GM19372 (cell line): ENCODE results near the gene PLCB1.
"Not testable (repeated sequence)": the region's sequence is repeated elsewhere in the genome, so short reads cannot be mapped to it uniquely, and the experiment has no call there.

Experiments
- ATAC-seq: cut with Tn5 transposase; IDR thresholded peaks from one replicate; pipeline ENCODE4 v1.9.1; 2021; ENCODE audit warnings: mild to moderate bottlenecking, low read depth, moderate library complexity; ENCODE audit not compliant: unreplicated experiment

Gene PLCB1

DNA sequence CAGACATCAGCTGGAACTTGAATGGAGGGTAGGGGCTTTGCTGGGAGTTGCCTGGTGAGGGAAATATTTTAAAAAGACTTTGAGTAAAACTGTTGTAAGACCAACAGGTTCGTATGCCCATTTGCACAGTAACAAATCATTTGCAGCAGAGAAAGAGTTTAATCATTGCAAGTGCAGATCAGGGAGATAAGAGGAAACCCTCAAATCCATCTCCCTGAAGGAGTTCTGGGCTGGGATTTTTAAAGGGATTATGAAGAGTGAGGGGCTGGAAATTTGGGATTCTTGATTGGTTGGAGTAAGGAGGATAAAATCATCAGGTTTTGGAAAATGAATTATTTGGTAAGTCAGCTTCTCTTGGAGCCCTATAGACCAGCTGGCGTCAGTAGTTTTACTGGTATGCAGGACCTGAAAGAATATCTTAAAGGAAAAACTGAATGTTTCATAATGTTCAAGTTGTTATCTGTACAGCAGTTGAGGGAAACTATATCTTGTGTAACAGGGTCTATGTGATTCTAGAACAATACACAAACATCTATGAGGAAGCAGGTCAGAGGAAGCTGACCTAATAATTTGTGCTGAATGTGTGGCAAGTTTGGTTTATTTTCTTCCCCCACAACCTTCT is 295.5 kb downstream of the PLCB1 start:
- no peak for ATAC-seq

DNA sequence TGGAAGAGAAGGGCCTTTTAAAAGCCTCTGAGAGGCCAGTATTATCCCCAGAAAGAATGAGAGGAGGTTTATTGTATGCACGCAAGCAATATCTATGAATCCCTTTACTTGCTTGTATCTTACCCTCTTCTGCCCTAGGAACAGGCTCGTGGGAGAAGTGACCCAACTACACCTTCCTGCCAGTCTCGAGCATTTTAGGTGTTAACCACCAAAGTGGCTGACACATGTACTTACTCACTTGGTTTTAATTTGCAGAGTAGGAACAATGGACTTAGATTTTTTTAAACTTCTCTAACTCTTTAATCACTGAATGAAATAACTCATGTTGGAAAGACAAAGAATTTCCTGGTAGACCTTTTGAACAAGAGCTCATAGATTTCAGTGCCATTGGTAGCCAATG is 296.9 kb downstream of the PLCB1 start:
- ATAC-seq, result no peak

DNA sequence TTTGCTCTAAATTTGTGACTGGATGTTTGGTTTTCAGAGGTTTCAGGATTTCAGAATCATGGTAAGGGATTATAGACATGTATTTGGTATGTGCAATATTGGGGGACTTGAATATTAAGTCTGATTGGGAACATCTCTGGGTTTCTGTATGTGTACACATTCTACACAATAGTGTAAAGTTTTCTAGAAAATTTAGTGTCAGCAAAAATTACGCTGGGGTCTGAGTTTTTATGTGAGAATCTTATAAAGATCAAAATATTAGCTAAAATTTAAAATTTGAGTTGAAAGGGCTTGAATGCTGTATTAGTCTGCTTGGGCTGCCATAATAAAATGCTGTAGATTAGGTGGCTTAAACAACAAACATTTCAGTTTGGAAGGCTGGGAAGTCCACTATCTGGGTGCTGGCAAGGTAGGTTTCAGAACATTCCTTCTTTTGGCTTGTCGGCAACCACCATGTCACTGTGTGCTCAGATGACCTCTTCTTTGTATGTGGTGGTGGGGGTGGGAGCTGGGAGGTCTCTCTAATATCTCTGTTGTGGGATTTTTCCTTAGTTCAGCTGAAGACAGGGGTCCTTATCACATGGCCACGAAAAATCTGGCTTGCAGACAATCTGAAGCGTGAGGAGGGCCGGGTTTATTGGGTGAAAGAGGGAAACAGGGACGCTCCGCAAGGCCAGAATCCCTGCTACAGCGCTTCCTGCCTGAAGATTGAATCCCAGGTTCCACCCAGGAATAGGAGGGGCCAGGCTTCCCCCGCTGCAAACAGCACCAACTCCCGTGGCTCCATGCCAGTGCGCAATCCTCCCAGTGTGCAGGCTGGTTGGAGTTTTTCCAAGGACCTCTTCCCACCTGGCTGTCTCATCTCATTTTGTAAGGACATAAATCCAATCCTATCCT is 299.7 kb downstream of the PLCB1 start:
- no peak for ATAC-seq

DNA sequence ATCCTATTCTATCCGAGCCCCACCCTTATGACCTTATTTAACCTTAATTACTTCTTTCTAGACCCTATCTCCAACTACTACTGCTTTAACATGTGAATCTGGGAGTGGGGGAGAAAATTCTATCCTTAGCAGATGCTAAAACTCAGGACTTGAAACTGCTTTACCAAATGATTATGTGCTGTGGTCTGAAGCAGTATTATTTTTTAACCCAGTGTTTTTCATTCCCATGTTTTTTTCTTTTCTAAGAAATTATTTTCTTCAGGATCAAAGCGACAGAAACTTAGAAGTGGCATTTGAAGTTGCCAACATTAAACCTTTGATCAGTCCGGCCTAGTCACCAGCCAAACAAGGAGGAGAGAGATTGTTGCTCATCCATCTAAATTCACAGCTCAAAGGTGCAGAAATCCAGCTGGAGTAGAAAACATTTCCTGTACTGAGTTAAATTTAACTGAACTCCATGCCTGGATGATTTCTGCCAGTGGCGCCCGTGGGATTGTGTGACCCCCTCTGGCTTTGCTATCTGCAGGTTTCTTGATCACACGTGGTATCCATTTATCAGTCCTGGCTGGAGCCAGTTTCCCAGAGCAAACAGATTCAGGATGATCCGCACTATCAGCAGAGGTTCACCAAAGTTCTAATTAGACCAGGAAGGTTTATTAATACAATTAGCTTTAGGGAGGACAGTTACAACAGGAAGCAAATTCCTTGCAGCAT is 300.5 kb downstream of the PLCB1 start:
- ATAC-seq, result no peak

DNA sequence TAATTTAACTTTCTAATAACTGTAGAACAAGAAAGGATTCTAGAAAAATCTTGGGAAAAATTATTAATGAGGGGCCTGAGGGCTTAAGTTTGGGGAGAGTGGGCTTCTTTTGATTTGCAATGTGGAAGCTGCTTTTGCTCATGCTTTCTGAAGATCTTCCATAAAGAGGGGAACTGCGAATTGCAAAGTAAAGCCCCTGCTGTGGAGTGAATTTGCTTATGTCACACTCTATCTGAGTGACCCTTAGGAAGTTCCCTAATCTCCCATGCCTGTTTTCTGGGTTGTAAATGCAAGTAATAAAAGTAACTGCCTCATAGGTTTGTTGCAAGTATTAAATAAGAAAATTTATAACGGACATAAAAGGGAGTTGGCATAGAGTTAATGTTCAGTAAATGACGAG is 301.2 kb downstream of the PLCB1 start:
- no peak for ATAC-seq

DNA sequence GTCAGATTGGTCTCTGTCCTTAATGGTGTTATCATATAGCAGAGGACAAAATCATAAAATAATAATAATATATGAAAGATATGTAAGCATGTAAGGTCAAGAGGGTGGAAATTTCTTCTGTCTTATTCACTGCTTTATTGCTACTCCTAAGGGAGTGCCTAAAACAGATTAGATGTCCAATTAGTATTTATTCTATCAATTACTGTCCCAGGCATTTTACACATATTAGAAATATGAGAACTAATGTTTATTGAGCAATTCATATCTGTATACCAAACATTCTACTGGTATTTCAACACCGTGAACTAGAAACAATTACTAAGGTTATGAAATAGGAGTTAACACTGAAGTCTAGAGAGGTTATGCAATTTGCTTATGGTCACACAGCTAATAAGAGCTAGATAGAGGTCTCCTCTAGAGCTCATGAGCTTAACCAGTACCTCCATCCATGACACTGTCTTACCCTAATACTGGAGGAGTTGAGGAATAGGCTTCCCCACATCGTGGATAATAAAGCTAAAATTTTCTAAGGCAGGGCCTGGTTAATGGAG is 302.3 kb downstream of the PLCB1 start:
- ATAC-seq, result no peak

DNA sequence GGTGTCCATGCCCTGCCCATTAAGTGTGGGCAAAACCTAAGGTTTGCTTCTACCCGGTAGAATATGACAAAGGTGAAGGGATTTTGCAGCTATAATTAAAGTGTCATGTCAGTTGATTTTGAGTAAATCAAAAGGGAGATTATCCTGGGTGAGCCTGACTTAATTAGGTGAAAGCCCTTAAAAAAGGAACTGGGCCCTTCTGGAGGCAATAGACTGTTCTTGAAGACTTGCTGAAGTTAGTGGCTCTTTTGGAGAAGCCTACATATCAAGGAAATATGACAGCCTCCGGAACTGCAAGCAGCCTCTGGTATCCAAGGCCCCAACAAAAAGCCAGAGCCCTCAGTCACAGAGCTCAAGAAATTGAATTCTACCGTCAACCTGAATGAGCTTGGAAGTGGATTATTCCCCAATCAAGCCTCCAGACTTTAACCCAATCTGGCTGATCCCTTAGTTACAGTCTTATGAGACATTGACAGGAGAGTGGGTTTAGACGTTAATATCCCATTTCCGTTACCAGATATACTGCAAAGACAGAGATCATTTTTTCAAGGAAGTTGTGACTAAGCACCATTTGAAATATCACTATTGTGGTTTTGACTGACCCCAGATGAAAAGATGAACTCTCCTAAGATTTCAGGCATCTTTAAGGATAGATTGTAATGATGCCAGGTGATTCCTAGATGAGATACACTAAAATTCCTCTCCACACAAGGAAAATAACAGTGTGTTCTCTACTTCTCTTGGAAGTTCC is 303.4 kb downstream of the PLCB1 start:
- ATAC-seq, result no peak

DNA sequence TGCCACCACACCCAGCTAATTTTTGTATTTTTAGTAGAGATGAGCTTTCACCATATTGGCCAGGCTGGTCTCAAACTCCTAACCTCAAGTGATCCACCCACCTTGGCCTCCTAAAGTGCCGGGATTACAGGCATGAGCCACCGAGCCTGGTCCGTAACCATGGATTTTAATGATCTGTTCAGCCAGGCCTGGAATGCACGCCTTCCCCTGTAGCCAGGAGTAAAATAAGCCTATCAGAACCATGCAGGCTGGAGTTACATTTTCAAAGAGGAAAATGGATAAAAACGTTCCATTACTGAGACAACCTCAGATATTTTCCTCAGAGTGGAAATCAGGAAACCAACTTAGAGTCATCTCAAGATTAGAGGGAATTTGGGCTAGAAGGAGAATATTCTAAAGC is 304.9 kb downstream of the PLCB1 start:
- ATAC-seq, result not testable (repeated sequence)

DNA sequence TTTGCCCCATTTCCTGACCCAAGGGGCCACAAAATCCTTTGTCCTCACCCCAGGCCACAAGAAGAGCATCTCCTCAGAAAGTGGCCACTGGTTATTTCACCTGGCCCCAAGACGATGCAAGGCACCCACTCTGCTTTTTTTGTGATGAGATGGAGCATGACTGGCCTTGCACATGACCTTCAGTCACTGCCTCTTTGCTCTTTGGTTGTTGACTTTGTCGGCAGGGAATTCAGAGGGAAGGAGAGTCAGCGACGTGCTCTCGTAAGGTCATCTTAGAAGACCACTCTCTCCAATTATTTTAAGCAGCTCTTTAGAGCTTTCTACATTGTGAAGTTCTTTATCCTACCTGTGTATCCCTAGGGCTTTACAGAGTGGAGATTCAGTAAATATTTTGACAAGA is 306.7 kb downstream of the PLCB1 start:
- ATAC-seq, result no peak

DNA sequence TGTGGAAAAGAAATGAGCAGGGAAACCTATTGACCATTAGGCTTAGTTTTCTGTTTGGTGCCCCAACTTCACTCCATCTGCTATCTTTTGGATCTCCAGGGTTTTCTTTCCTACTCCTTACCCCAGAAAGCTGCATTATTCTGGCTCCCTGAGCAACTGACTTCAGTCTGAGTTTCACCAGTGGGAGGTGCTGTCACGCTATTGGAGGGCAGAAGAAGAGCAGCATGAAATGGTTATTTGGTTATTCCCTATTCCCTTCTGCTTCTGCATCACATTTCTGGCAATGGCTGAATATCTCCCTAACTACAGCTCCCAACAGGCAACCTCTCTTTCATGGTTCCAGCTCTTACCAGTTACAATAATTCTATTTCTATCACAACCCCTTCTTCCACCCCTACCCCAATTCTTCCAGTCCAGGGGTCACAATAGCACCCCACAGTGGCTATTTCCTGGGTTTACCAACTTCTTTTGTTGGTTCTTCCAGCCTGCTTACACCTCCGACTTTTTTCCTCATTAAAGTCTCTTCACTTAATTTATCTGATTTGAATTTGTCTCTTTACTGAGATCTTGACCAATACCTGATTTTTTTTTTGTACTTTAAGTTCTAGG is 311.5 kb downstream of the PLCB1 start:
- no peak for ATAC-seq

DNA sequence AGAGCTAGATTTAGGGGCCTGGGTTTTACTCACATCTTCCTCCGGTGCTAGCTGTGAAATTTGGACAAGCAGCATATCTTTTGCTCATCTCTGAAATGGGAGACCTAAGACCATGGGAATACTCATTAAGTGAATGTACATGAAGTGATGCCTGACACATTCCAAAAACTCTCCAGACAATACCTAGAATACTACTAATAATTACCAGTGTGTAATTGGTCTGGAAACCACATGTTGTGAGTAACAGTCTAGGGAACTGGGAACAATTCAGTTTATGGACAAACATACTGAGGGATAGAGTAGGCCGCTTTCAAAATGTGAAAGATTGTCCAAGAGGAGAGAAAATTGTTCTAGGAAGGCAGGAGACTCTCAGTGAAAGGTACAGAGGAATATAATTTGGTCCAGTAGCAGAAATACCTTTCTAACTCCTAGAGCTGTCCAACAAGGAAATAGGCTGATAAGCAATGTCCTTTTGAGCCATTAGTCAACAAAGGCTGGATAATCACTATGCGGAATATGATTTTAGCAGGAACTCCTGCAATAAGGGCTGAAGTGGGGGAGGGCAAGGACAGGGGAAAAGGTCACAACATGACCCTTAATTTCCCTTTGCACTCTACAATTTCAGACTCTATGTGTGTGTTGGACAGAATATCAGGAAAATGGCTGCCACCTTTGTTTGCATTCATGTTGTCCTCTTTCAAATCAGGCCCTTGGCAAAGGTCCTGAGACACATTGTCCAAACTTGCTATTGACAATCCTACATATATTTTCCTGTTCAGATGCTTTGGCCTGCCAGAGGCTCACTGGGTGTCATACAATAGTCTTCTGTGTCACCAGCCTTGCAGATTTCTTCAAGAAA is 315.4 kb downstream of the PLCB1 start:
- ATAC-seq, result no peak

DNA sequence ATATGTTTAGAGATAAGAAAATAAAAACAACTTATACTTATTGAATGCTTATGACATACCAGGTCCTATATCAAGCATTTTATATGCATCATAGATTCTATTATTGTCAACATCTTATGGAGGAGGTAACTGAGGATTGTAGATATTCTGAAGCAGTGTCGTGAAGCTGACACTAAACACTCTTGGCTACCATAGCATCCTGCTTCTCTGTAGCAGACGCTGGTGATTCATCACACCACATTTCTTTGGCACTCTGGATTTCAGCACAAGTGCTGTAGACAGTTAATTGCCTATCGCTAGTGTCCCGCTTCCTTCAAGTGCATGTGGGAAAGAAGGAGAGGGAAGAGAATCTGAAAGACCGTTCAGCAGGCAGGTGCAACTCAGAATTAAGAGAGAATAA is 317.1 kb downstream of the PLCB1 start:
- ATAC-seq, result no peak

DNA sequence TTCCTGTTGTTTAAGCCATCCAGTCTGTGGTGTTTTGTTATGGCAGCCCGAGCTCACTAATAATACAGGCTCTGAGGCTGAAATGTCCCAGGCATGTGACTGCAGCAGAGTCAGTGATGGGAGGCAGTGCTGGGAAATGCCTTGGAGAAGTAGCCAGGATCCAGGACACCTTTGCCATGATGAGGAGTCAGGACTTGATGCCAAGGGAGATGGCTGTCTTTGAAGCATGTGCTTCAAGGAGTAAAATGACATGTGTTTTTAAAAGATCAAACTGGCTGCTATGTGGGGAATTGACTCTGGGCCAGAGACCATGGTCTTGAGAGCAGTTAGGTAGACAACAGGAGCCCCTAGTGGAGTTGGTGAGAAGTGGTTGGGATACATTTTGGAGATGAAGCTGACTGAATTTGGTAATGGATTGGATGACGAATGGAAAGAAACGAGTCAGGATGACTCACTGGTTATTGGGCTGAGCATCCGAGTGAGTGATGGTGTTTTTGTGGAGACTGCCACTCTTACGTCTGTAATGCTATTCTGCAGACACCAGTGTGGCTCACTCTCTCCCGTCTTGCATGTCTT is 322.2 kb downstream of the PLCB1 start:
- peak; percentile 72 for ATAC-seq

DNA sequence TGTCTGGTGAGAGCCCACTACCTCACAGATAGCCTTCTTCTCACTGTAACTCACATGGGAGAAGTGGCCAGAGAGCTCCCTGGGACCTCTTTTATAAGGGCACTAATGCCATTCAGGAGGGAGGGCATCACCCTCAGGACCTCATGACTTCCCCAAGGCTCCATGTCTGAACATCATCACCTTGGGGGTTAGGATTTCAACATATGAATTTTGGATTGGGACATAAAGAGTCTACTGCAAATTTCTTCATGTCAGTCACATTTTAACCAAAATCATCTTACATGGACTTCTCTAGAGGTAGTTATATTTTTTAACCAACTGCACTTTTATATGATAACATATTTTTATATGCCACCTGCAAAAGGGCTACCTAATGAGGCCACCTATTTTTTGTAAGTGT is 324.7 kb downstream of the PLCB1 start:
- ATAC-seq, result no peak

DNA sequence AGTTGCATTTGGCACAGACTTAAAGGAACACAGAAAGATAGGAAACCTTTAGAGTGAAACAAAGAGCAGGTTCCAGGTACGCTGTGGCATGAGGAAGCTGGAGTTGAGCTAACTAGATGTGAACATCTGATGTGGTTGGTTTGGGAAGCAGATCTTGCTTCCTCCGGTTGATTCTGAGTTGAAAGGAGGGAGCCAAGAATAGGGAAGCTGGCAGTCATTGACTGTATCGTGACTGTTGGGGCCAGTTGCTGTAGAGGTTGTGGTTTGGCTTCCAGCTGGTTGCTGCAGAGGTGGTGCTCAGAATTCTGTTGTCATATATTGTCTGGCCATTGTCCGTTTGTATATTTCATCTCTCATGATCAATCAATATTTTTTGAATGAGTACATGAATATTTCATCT is 325.9 kb downstream of the PLCB1 start:
- no peak for ATAC-seq

DNA sequence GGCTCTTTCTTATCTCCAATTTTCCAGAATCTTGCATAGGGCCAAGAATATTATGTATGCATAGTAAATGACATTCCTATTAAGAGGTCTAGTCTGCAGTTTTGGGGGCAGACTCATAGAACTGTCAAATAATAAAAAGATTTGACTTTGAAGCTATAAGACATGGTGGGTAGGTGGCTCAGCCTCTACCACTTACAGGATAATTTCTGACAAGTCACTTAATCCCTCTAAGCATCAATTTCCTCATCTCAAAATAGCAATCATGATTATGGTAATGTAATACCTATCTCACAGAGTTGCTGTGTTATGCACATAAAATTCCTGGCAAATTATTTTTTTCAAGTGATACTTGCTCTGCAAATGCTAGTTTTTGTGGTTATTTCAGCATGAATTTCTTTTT is 329.1 kb downstream of the PLCB1 start:
- no peak for ATAC-seq

DNA sequence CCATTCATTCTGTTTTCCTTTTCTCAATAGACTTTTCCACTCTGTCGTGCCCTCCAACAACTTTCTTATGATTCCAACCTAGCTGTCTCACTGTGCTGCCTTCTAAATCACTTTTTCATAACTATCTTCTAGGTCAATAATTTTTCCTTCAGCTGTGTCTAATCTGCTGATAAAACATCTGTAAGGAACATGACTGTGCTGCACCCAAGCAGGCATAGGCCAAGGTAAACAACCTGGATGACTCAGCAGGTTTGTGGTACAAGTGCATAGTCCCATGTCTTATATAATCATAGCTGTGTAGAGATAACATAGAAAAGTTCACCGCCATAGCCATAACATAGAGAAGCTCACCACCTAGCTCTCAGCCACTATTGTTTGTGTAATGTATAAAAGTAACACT is 332.3 kb downstream of the PLCB1 start:
- no peak for ATAC-seq

DNA sequence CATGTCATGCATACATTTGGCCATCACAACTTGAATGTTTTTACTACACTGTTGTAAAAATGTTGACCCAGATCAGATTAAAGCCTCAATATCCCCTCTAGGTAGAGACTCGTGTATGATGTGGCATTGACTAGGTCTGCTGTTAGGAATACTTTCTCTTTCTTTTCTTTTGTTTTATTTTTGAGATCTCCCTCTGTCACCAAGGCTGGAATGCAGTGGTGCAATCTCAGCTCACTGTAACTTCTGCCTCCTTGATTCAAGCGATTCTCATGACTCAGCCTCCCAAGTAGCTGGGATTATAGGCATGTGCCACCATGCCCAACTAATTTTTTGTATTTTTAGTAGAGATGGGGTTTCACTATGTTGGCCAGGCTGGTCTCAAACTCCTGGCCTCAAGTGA is 334.7 kb downstream of the PLCB1 start:
- not testable (repeated sequence) for ATAC-seq

DNA sequence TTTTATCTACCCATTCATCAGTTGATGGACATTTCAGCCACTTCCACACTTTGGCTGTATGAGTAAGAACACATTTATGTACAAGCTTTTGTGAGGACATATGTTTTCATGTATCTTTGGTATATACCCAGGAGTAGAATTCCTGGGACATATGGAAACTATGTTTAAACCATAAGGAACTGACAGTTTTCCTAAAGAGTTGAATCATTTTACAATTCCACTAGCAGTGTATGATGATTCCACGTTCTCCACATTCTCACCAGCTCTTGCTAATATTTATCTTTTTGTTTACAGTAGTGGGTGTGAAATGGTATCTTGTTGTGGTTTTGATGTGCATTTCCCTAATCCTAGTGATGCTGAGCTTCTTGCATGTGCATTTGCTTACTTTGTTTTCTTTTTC is 338.1 kb downstream of the PLCB1 start:
- ATAC-seq, result no peak
